H9 (cell line): ENCODE results near the gene PMP22. TPM values are rescaled to one million over a fixed set of nuclear protein-coding genes. Genes with fewer than 3 reads are reported as not detected.

Experiments
- DNase-seq: peaks from one replicate; pipeline ENCODE4 v3.0.0-alpha.2; 2017
- H2AFZ ChIP-seq: one replicate; pipeline ENCODE4 v1.6.1; 2013; ENCODE audit warnings: mild to moderate bottlenecking, low read length, control low read depth, moderate library complexity
- H2AK5ac ChIP-seq: 2 replicates; pipeline ENCODE4 v1.6.1; 2013; ENCODE audit warnings: low read length, control low read depth, mixed read lengths; ENCODE audit not compliant: insufficient read length
- H2BK120ac ChIP-seq: one replicate; pipeline ENCODE4 v1.6.1; 2013; ENCODE audit warnings: low read depth, mild to moderate bottlenecking, low read length, control low read depth, inconsistent platforms; ENCODE audit not compliant: poor library complexity, severe bottlenecking
- H2BK12ac ChIP-seq: 2 replicates; pipeline ENCODE4 v1.6.1; 2013; ENCODE audit warnings: low read length, control low read depth, mixed read lengths, low read depth; ENCODE audit not compliant: insufficient read length
- H2BK15ac ChIP-seq: 2 replicates; pipeline ENCODE4 v1.6.1; 2013; ENCODE audit warnings: low read depth, low read length, control low read depth
- H2BK20ac ChIP-seq: one replicate; pipeline ENCODE4 v1.6.1; 2013; ENCODE audit warnings: low read depth, mild to moderate bottlenecking, low read length, control low read depth, inconsistent platforms; ENCODE audit not compliant: poor library complexity, severe bottlenecking
- H2BK5ac ChIP-seq: 2 replicates; pipeline ENCODE4 v1.6.1; 2013; ENCODE audit warnings: low read length, control low read depth, mixed read lengths; ENCODE audit not compliant: insufficient read length
- H3K14ac ChIP-seq: 2 replicates; pipeline ENCODE4 v1.6.1; 2013; ENCODE audit warnings: low read length, control low read depth; ENCODE audit not compliant: insufficient read depth
- H3K18ac ChIP-seq: 2 replicates; pipeline ENCODE4 v1.6.1; 2013; ENCODE audit warnings: low read depth, mild to moderate bottlenecking, mixed read lengths, low read length, control low read depth; ENCODE audit not compliant: insufficient read length
- H3K23ac ChIP-seq: 2 replicates; pipeline ENCODE4 v1.6.1; 2013; ENCODE audit warnings: low read length, control low read depth, mixed read lengths, low read depth; ENCODE audit not compliant: insufficient read length
- H3K23me2 ChIP-seq: 2 replicates; pipeline ENCODE4 v1.6.1; 2013; ENCODE audit warnings: low read depth, mild to moderate bottlenecking, mixed read lengths, low read length, control low read depth; ENCODE audit not compliant: insufficient read length, poor library complexity, severe bottlenecking
- H3K27ac ChIP-seq: 2 replicates; pipeline ENCODE4 v1.5.1; 2013; ENCODE audit warnings: low read length, control low read depth, mixed read lengths, low read depth; ENCODE audit not compliant: insufficient read length
- H3K27me3 ChIP-seq: 2 replicates; pipeline ENCODE4 v1.6.1; 2013; ENCODE audit warnings: low read length, control low read depth, inconsistent platforms; ENCODE audit not compliant: insufficient read depth
- H3K4ac ChIP-seq: 2 replicates; pipeline ENCODE4 v1.6.1; 2013; ENCODE audit warnings: low read depth, mild to moderate bottlenecking, control low read depth, inconsistent platforms, low read length, moderate library complexity
- H3K4me1 ChIP-seq: 2 replicates; pipeline ENCODE4 v1.6.1; 2013; ENCODE audit warnings: low read length, control low read depth, inconsistent platforms; ENCODE audit not compliant: insufficient read depth
- H3K4me2 ChIP-seq: 2 replicates; pipeline ENCODE4 v1.6.1; 2013; ENCODE audit warnings: low read length, control low read depth, mixed read lengths; ENCODE audit not compliant: insufficient read length, insufficient read depth
- H3K56ac ChIP-seq: 2 replicates; pipeline ENCODE4 v1.6.1; 2013; ENCODE audit warnings: low read depth, mild to moderate bottlenecking, mixed read lengths, low read length, control low read depth; ENCODE audit not compliant: insufficient read length
- H3K79me1 ChIP-seq: 2 replicates; pipeline ENCODE4 v1.6.1; 2013; ENCODE audit warnings: low read depth, mild to moderate bottlenecking, moderate library complexity, low read length, control low read depth, inconsistent platforms; ENCODE audit not compliant: insufficient read depth, poor library complexity, severe bottlenecking
- H3K79me2 ChIP-seq: 2 replicates; pipeline ENCODE4 v1.6.1; 2013; ENCODE audit warnings: low read length, control low read depth, inconsistent platforms; ENCODE audit not compliant: insufficient read depth
- H3K9ac ChIP-seq: 2 replicates; pipeline ENCODE4 v1.6.1; 2013; ENCODE audit warnings: low read length, control low read depth, mixed read lengths; ENCODE audit not compliant: insufficient read length; ENCODE audit errors: extremely low read depth
- H3K9me3 ChIP-seq: one replicate; pipeline ENCODE4 v1.6.1; 2013; ENCODE audit warnings: low read depth, low read length, inconsistent platforms; ENCODE audit not compliant: control insufficient read depth
- H3T11ph ChIP-seq: one replicate; pipeline ENCODE4 v1.6.1; 2013; ENCODE audit warnings: mild to moderate bottlenecking, low read length, control low read depth, inconsistent platforms
- H4K20me1 ChIP-seq: one replicate; pipeline ENCODE4 v1.6.1; 2013; ENCODE audit not compliant: control insufficient read depth, insufficient read length, insufficient read depth
- H4K5ac ChIP-seq: 2 replicates; pipeline ENCODE4 v1.6.1; 2013; ENCODE audit warnings: low read depth, mild to moderate bottlenecking, mixed read lengths, low read length, control low read depth; ENCODE audit not compliant: insufficient read length
- H4K8ac ChIP-seq: replicated peaks from 2 replicates; pipeline ENCODE4 v1.6.1; 2013; ENCODE audit warnings: low read length, control low read depth, mixed read lengths, low read depth; ENCODE audit not compliant: insufficient read length
- H4K91ac ChIP-seq: 2 replicates; pipeline ENCODE4 v1.6.1; 2013; ENCODE audit warnings: low read depth, mild to moderate bottlenecking, moderate library complexity, mixed read lengths, low read length, control low read depth; ENCODE audit not compliant: insufficient read length
- H3K27ac Mint-ChIP-seq, 3 experiments: 2 replicates in 2 of 3; 3 replicates in 1 of 3; pipeline ENCODE4 v1.8.0; 2020 to 2021; ENCODE audit warnings: mixed read lengths in 3 of 3, mild to moderate bottlenecking in 1 of 3, moderate library complexity in 1 of 3
- H3K27me3 Mint-ChIP-seq: 2 replicates; pipeline ENCODE4 v1.8.0; 2021; ENCODE audit warnings: low read depth, mild to moderate bottlenecking, moderate library complexity, mixed read lengths
- H3K36me3 Mint-ChIP-seq, 3 experiments: 2 replicates in 2 of 3; 3 replicates in 1 of 3; pipeline ENCODE4 v1.8.0; 2020 to 2021; ENCODE audit warnings: low read depth in 3 of 3, mixed read lengths in 3 of 3; ENCODE audit not compliant: insufficient read depth in 1 of 3
- H3K4me1 Mint-ChIP-seq, 2 experiments: 2 replicates each; pipeline ENCODE4 v1.8.0; 2020; ENCODE audit warnings: mixed read lengths in 2 of 2
- H3K4me3 Mint-ChIP-seq, 2 experiments: 2 replicates in 1 of 2; 3 replicates in 1 of 2; pipeline ENCODE4 v1.8.0; 2020 to 2021; ENCODE audit warnings: mild to moderate bottlenecking in 2 of 2, mixed read lengths in 2 of 2, moderate library complexity in 1 of 2
- H3K9me3 Mint-ChIP-seq, 2 experiments: 2 replicates in 1 of 2; 3 replicates in 1 of 2; pipeline ENCODE4 v1.8.0; 2020; ENCODE audit warnings: mild to moderate bottlenecking in 2 of 2, mixed read lengths in 2 of 2, moderate library complexity in 1 of 2
- CTCF ChIP-seq: fragments of 200-600 bp; sonication (generic); conservative IDR thresholded peaks from 3 replicates; pipeline ENCODE4 v1.8.0; 2021; ENCODE audit warnings: antibody characterized with exemption, mild to moderate bottlenecking
- WGBS: extraction: QIAGEN DNeasy Blood & Tissue Kit; methylation state at CpG from one replicate; pipeline ENCODE4 v1.1.7; 2013; ENCODE audit warnings: missing lambda C conversion rate, low lambda C conversion rate, mixed read lengths; ENCODE audit not compliant: insufficient read length; ENCODE audit errors: extremely low coverage; 5-methylcytosine and 5-hydroxymethylcytosine counted together
- total RNA-seq: library from RNA; stranded (reverse); gene quantifications from 2 replicates; pipeline ENCODE4 v1.2.1, GENCODE V29; 2021

The PMP22 gene
- total RNA-seq, 1 experiment from 2014 or later, result 1.5 TPM

- Histone ChIP-seq H3K18ac (no peak overlapping the region), H3K79me2 (no peaks in the 10 kb centered on the region), H3T11ph (no peak overlapping the region), H2BK12ac (no peak overlapping the region), H3K4ac (no peak overlapping the region), H3K23me2 (no peaks in the 10 kb centered on the region), H4K20me1 (no peaks in the 10 kb centered on the region), H2AK5ac (no peak overlapping the region), H2AFZ (no peak overlapping the region), H4K8ac (no peak overlapping the region), H3K27ac (no peak overlapping the region), H3K23ac (no peak overlapping the region), H2BK20ac (no peak overlapping the region), H3K56ac (no peak overlapping the region), H2BK15ac (no peak overlapping the region), H3K14ac (no peak overlapping the region; the same call in 1 of the 2 replicates), H3K9me3 (no peaks in the 10 kb centered on the region), H4K91ac (no peak overlapping the region), H3K4me2 (peak overlapping the region; percentile 41), H2BK120ac (no peak overlapping the region), H2BK5ac (no peak overlapping the region), H3K79me1 (no peaks in the 10 kb centered on the region), H3K4me1 (no peaks in the 10 kb centered on the region; the same call in none of the 2 replicates), H3K27me3 (no peaks in the 10 kb centered on the region), H3K9ac (no peak overlapping the region), H4K5ac (no peak overlapping the region)
- Mint-ChIP-seq H3K27ac (0 out of 7 replicates have a peak overlapping the region, but pooled peaks of 1 of the 3 experiments have one; percentile 34), H3K36me3 (no peaks in the 10 kb centered on the region; a peak in 2 of 7 replicates), H3K27me3 (peaks cover 15% of the 10 kb centered on the region), H3K4me1 (peaks cover 7 to 9% of the 10 kb centered on the region in 2 experiments), H3K4me3 (0 out of 5 replicates have a peak overlapping the region, but pooled peaks of 1 of the 2 experiments have one; percentile 22), H3K9me3 (peaks cover 11 to 14% of the 10 kb centered on the region in 2 experiments)
- no peak for DNase-seq
- WGBS, result no CpG with 5 or more reads among the region's 6 CpGs
- TF ChIP-seq CTCF, result no peak
Observed at GRCh38 chr17:15278380-15278779, 13.3 kb upstream of the PMP22 start.
